Measurements from ENCODE around the gene ART5. TPM values are rescaled to one million over a fixed set of nuclear protein-coding genes. Genes with fewer than 3 reads are reported as not detected.

ART5 gene
- total and polyA plus RNA-seq, 2 of the 4 experiments (the other 2 are of a cell fraction) = not detected

GRCh38 chr11:3605771-3606203 is 36.0 kb downstream of the ART5 start:
- Histone ChIP-seq H3K27ac (ENCODE audit: insufficient read depth, low read length) (no peak overlapping the region), H4K91ac (ENCODE audit: insufficient read depth, low read depth, low read length) (no peak overlapping the region), H3K18ac (ENCODE audit: low read depth, low read length) (no peak overlapping the region), H3K23ac (ENCODE audit: low read depth, low read length) (no peak overlapping the region), H2BK120ac (ENCODE audit: low read depth, low read length) (no peak overlapping the region), H2AFZ (replicated peaks; ENCODE audit: low read length, poor library complexity) (no peak overlapping the region), H2AK9ac (replicated peaks; ENCODE audit: low read depth, low read length, poor library complexity) (no peak overlapping the region), H3K4ac (ENCODE audit: low read depth, low read length) (no peak overlapping the region), H4K5ac (ENCODE audit: low read depth, low read length) (no peak overlapping the region), H4K20me1 (ENCODE audit: insufficient read depth, low read length) (no peaks in the 10 kb centered on the region), H3K56ac (ENCODE audit: extremely low read depth, insufficient read depth, low read length) (no peak overlapping the region), H3K14ac (replicated peaks; ENCODE audit: low read depth, low read length) (no peak overlapping the region), H2BK5ac (ENCODE audit: low read depth, low read length, poor library complexity, severe bottlenecking) (no peak overlapping the region), H2BK15ac (ENCODE audit: low read depth, low read length) (no peak overlapping the region), H3K4me3 (ENCODE audit: insufficient read depth, low read depth, low read length) (no peak overlapping the region), H3K27me3 (ENCODE audit: control insufficient read depth, insufficient read depth, low read length) (peaks cover 11% of the 10 kb centered on the region), H3K4me1 (ENCODE audit: control insufficient read depth, insufficient read depth, low read length) (no peaks in the 10 kb centered on the region), H3K4me2 (ENCODE audit: low read depth, low read length) (no peak overlapping the region), H3K9me3 (ENCODE audit: control insufficient read depth, insufficient read depth, low read length) (no peaks in the 10 kb centered on the region), H3K79me1 (ENCODE audit: low read depth in 1 of 2, low read length in 2 of 2) (no peaks in the 10 kb centered on the region), H3K9me1 (ENCODE audit: insufficient read depth, low read length) (no peaks in the 10 kb centered on the region), H2AK5ac (ENCODE audit: low read depth, low read length) (no peak overlapping the region), H3K36me3 (ENCODE audit: control insufficient read depth, insufficient read depth, low read length) (no peaks in the 10 kb centered on the region), H4K8ac (ENCODE audit: low read depth in 2 of 2, low read length in 2 of 2) (no peak overlapping the region), H3K9ac (ENCODE audit: low read depth, low read length) (no peak overlapping the region), H2BK20ac (ENCODE audit: low read depth, low read length) (no peak overlapping the region)
- WGBS, 2 experiments (ENCODE audit: extremely low coverage in 2 of 2, insufficient read length in 1 of 2) = 39% methylated on average over 2 of the region's 5 CpGs; no CpG with 5 or more reads in 1 of the 2 experiments
- DNase-seq (no peak), ATAC-seq (ENCODE audit: low read depth) (no peak)
- ChIA-PET POLR2A (ENCODE audit: unreplicated experiment) (no interaction called here), CTCF (no interaction called here)
- no TSS peak for BruUV-seq (replicated peaks)
- TF ChIP-seq MAZ (IDR thresholded peaks at IDR 0.05; ENCODE audit: borderline replicate concordance, low read depth, low read length) (no peak), BHLHE40 (IDR thresholded peaks at IDR 0.05; ENCODE audit: low read depth, low read length) (no peak), ELK1 (IDR thresholded peaks at IDR 0.05; ENCODE audit: borderline replicate concordance, low read depth, low read length) (no peak), RFX5 (IDR thresholded peaks at IDR 0.05; ENCODE audit: low read depth, low read length) (no peak), USF2 (IDR thresholded peaks at IDR 0.05; ENCODE audit: low read depth, low read length) (no peak)
- intact Hi-C loops (cut with micrococcal nuclease) = no loop called here
- dilution Hi-C loops (cut with HindIII; ENCODE audit: low sequenced_read_pairs, unreplicated experiment) = no loop called here
- in situ Hi-C loops (cut with MboI; ENCODE audit: low sequenced_read_pairs) = no loop called here
